ENCODE data around the gene IPP.
"Not testable (repeated sequence)": the region's sequence is repeated elsewhere in the genome, so short reads cannot be mapped to it uniquely, and the experiment has no call there.

The IPP gene

DNA sequence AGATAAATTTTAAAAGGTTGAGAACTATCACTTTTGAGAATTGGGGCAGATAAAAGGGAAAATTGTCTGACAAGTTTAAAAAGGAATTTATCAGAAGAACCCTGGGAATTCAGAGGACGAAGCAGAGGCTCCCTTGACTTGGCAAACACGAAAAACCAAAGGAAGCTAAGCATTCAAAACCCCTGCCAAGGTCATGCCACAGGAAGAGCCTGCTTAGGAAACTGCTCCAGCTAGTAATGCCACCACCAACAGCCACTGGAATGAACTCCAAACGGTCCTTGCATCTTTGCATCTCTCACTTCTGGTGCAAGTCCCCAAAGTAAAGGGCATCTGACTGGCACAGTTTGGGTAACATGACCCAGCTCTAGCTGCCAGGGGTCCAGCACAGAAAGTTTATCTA is 71.3 kb downstream of the IPP start:
- DNase-seq = no peak

- DNase-seq = no peak
Observed at GRCh38 chr1:45678489-45678888, 72.0 kb downstream of the IPP start.

DNA sequence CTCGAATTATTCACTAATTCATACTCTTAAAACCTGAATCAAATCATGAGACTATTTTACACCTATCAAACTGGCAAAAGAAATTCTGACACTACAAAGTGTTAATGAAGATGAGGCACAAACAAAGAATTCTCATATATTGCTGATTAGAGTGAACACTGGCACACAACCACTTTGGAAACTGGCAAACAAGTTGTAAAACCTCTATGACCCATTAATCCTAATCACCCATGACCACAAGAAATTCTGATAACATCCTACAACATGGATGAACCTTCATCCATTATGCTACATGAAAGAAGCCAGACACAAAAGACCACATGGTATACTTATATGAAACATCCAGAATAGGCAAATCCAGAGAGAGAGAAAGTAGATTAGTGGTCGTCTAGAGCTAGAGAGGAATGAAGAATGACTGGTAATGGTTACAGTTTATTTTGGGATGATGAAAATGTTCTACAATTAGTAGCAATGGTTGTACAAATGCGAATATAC is 72.7 kb downstream of the IPP start:
- peak in 1 of 2 experiments; percentile 29 for DNase-seq

- DNase-seq = not testable (repeated sequence)
Observed at GRCh38 chr1:45676553-45676952, 73.9 kb downstream of the IPP start.

DNA sequence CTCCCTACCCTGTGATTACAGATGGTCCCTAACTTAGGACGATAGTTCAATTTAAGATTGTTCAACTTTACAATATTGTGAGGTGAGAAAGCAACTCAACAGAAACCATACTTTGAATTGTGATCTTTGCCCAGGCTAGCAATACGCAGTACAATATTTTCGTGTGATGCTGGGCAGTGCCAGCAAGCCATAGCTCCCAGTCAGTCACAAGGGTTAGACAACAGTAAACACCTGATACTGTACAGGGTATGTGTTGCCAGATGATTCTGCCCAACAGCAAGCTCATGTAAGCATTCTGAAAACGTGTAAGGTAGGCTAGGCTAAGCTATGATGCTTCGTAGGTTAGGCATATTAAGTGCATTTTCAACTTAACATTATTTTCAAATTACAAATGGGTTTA is 76.0 kb downstream of the IPP start:
- DNase-seq = no peak

- DNase-seq = no peak
Observed at GRCh38 chr1:45673956-45674355, 76.5 kb downstream of the IPP start.

GRCh38 chr1:45669859-45670655 is 80.4 kb downstream of the IPP start:
- no peak for DNase-seq

GRCh38 chr1:45669379-45669778 is 81.1 kb downstream of the IPP start:
- no peak for DNase-seq

DNA sequence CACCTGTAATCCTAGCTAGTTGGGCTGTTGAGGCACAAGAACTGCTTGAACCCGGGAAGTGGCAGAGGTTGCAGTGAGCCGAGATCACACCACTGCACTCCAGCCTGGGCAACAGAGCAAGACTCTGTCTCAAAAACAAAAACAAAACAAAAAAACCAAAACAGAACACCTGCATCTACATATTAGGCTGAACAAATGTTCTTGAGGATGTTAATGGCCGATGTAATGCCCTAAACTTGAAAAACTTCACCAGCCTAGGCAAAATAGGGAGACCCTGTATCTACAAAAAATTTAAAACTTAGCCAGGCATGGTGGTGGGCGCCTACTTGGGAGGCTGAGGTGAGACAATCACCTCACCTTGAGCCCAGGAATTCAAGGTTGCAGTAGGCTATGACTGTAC is 81.9 kb downstream of the IPP start:
- DNase-seq = no peak

DNA sequence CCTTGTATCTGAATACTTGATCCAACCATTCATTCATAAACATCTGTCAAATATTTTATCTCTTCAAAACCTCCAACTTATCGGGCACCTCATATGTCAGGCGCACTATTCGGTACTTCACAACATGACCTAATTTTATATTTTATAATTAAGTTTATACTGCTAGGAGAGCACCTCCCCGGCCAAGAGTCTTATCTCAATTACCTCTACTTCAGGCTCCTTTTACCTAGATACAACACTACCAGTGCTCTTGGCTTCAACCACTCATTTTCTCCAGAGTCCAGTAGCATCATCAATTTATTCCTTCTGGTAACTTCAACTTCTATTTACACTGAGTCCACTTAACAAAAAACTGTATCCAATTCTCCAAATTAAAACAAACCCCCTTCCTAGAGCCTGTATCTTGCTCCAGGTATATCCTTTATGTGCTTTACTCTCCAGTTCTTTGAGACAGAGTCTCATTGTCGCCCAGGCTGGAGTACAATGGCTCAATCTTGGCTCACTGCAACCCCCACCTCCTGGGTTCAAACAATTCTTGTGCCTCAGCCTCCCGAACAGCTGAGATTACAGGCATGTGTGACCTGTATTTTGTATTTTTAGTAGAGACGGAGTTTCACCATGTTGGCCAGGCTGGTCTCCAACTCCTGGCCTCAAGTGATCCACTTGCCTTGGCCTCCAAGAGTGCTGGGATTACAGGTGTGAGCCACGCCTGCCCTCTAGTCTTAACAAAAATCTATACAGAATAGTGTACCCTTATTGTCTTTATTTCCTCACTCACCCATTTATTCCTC is 82.9 kb downstream of the IPP start:
- no peak for DNase-seq

- no peak for DNase-seq
Observed at GRCh38 chr1:45666836-45667235, 83.6 kb downstream of the IPP start.

DNA sequence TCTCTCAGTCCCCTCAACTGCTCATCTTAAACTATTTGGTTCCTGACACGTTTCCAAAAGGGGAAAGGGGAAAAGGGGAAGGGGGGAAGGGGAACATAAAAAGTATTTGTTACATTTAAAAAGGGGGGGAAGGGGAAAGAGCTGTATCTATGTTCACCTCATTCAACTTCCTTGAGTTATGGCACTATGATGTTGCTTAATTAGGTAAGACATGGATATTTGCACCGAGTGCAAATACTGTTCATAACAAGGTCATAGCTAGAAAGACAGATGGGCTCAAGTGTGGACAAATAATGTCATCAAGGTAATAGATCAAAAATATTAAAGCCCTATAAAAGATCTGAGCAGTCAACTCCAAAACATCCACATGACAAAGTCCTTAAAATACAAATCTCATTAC is 90.1 kb downstream of the IPP start:
- no peak for DNase-seq

GRCh38 chr1:45659222-45659621 is 91.2 kb downstream of the IPP start:
- no peak for DNase-seq

GRCh38 chr1:45658171-45658570 is 92.3 kb downstream of the IPP start:
- no peak for DNase-seq

DNA sequence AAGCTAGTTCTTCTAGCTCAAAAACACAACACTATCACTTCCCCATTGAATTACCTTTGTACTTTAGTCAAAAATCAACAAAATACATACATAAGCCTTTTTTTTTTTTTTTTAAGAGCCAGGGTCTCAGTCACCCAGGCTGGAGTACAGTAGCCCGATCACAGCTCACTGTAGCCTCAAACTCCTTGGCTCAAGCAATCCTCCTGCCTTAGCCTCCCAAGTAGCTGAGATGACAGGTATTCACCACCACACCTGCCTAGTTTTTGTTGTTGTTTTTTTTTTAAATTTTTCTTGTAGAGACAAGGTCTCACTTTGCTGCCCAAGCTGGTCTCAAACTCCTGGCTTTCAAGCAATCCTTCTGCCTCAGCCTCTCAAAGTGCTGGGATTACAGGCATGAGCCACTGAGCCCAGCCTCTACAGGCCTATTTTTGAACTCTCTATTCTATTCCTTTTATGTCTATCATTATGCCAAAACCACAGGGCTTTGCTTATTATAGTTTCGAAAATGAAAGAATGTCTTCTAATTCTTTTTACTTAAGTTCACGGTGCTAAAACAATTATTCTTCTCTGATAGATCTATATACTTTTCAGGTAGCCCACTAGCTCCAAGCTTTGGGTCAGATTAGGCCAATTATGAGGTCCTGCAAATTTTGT is 93.8 kb downstream of the IPP start:
- DNase-seq = no peak

DNA sequence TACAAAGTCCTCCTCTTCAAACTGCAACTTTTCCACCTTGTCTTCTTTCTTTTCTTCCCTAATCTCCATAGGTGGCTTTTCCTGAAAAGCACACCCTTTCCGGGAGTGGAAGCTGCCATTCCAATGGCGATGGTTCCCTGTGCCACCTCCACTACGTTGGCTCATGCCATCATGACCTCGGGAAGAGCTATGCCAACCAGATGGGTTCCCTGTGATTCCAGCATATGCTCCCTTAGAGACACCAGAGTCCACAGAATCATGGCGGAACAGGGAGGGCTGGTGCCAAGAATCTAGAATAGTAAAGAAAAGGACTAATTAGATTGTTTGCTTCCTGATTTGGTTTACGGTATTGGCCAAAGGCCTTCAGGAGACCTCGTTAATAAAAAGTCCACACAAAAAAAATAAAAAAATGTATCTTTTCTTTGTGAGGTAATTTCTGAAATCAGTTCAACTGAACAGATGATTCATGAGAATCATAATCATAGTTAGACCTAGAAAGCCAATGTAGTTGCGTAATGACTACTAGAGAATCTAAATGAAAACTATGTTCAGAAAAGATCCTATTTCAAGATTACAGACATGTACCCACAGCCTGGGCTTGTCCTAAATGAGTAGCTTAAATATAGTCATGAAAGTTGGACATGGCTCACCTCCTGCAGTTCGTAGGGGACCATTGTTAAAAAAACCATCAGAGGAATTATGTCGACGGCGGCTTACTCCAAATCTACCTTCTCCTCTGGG is 95.7 kb downstream of the IPP start:
- no peak for DNase-seq
